Panc1 (cell line): ENCODE measurements around the gene FAN1.

Experiments used
- CTCF ChIP-seq: fragments of 450-650 bp; IDR thresholded peaks from 2 replicates; pipeline ENCODE4 v1.5.1; 2017; ENCODE audit warnings: mild to moderate bottlenecking
- POLR2AphosphoS5 ChIP-seq: IDR thresholded peaks from 2 replicates; pipeline ENCODE4 v1.6.1; 2012; ENCODE audit warnings: mild to moderate bottlenecking, low read depth, low read length, moderate library complexity
- REST ChIP-seq, 2 experiments: IDR thresholded peaks; 2 replicates each; pipeline ENCODE4 v1.6.1; 2011 to 2012; ENCODE audit warnings: low read depth in 2 of 2, control low read depth in 1 of 2, low read length in 1 of 2, mild to moderate bottlenecking in 1 of 2, moderate library complexity in 1 of 2; ENCODE audit not compliant: insufficient read depth in 1 of 2
- SIN3A ChIP-seq: IDR thresholded peaks from 2 replicates; pipeline ENCODE4 v1.6.1; 2012; ENCODE audit warnings: low read depth, mild to moderate bottlenecking, low read length, moderate library complexity, borderline replicate concordance; ENCODE audit not compliant: insufficient read depth

GRCh38 chr15:30979457-30979856 lies 75.7 kb downstream of the FAN1 start:
- no peak for TF ChIP-seq CTCF
- TF ChIP-seq POLR2AphosphoS5, result no peak
- TF ChIP-seq REST (IDR thresholded peaks at IDR 0.05; ENCODE audit: insufficient read depth in 1 of 2, low read depth in 2 of 2, low read length in 1 of 2), result no peak
- no peak for TF ChIP-seq SIN3A
